ENCODE measurements around the gene TTC13. TPM values are rescaled to one million over a fixed set of nuclear protein-coding genes. Genes with fewer than 3 reads are reported as not detected.
A peak's percentile ranks its signal among the peaks of the same experiment; 100 is the strongest.

TTC13 gene
- total and polyA plus RNA-seq, 2 of the 13 experiments (the other 11 are each of a cell fraction or from before 2014, with no cell fraction given) = 5.8 to 15.9 TPM

GRCh38 chr1:230917284-230918135, 61.2 kb downstream of the TTC13 start:
- ChIA-PET POLR2A (no interaction called here), CTCF (ENCODE audit: low intra/inter-chr PET ratio, low total read pairs) (interaction anchor here (1.3 to 2.1 kb wide), 4 partner anchors 62 to 285 kb away, joined by 5 to 12 read pairs (median 8); partner anchors contain the start of genes ARV1 and TTC13)
- H3K27ac ChIP-seq (ENCODE audit: extremely low read length, insufficient read depth, low read length) = no peak overlapping the region
- peak; percentile 90 for ATAC-seq
- in situ Hi-C loops (cut with HindIII; ENCODE audit: extremely low pct_ligation_motif_present, low pct_unique_long_range_greater_than_20kb) = no loop called here
- H3K27me3 ChIP-seq (ENCODE audit: control insufficient read depth in 1 of 2, insufficient read depth in 2 of 2, low read length in 2 of 2) = no peaks in the 10 kb centered on the region
- peaks cover 0 to 22% of the 10 kb centered on the region in 2 experiments; a peak in 2 of 5 replicates for H3K36me3 ChIP-seq (replicated peaks in 1 of 2; ENCODE audit: control insufficient read depth in 1 of 2, insufficient read depth in 2 of 2, low read length in 2 of 2)
- BruUV-seq (replicated peaks) = no TSS peak
- no peak overlapping the region for H3K9ac ChIP-seq (ENCODE audit: insufficient read depth, low read depth, low read length)
- no peak overlapping the region for H3K4me3 ChIP-seq (replicated peaks in 1 of 3; ENCODE audit: insufficient read depth in 1 of 3, low read depth in 2 of 3, low read length in 3 of 3)
- H2AFZ ChIP-seq (ENCODE audit: low read length) = no peak overlapping the region
- FAIRE-seq = peak; percentile 79
- 74% methylated on average over 10 of the region's 15 CpGs for WGBS (ENCODE audit: low lambda C conversion rate)
- H3K4me1 ChIP-seq (ENCODE audit: insufficient read depth, low read length) = peaks cover 13% of the 10 kb centered on the region
- no peak overlapping the region for H3K4me2 ChIP-seq (ENCODE audit: low read depth, low read length)
- no peaks in the 10 kb centered on the region for H3K9me3 ChIP-seq (ENCODE audit: low read length)
- H3K79me2 ChIP-seq (ENCODE audit: insufficient read depth, low read length) = no peaks in the 10 kb centered on the region
- H4K20me1 ChIP-seq (ENCODE audit: insufficient read depth, low read length) = no peaks in the 10 kb centered on the region
- DNase-seq (ENCODE audit: low spot score) = peak; percentile 80
- intact Hi-C loops (cut with micrococcal nuclease; ENCODE audit: unreplicated experiment) = loop anchor here (1.0 to 5.0 kb wide), 5 partner anchors 62 to 295 kb away; partner anchors contain the start of gene ARV1
- TF ChIP-seq THAP11 (CRISPR knock-in tag; IDR thresholded peaks at IDR 0.05) (0 out of 2 replicates have a peak, but pooled peaks have one; percentile 34), ZNF260 (CRISPR knock-in tag; IDR thresholded peaks at IDR 0.05; ENCODE audit: borderline replicate concordance, low read depth) (no peak), MIXL1 (CRISPR knock-in tag; IDR thresholded peaks at IDR 0.05) (0 out of 2 replicates have a peak, but pooled peaks have one; percentile 21), PRDM10 (CRISPR knock-in tag; IDR thresholded peaks at IDR 0.05; ENCODE audit: low read depth) (0 out of 2 replicates have a peak, but pooled peaks have one; percentile 18), SSRP1 (CRISPR knock-in tag; IDR thresholded peaks at IDR 0.05) (no peak), ZSCAN25 (CRISPR knock-in tag; IDR thresholded peaks at IDR 0.05) (no peak), ZFYVE20 (CRISPR knock-in tag; IDR thresholded peaks at IDR 0.05; ENCODE audit: borderline replicate concordance, low read depth) (no peak), ZMYM4 (CRISPR knock-in tag; IDR thresholded peaks at IDR 0.05) (peak; percentile 29; the same call in 1 of the 2 replicates), ZNF644 (CRISPR knock-in tag; IDR thresholded peaks at IDR 0.05; ENCODE audit: low read depth) (0 out of 2 replicates have a peak, but pooled peaks have one; percentile 20), FOXA1 (IDR thresholded peaks at IDR 0.05) (no peak), FOXA1 (CRISPR knock-in tag; IDR thresholded peaks at IDR 0.05) (no peak), FOXM1 (CRISPR knock-in tag; IDR thresholded peaks at IDR 0.05) (no peak), ZBTB33 (CRISPR knock-in tag; IDR thresholded peaks at IDR 0.05) (peak; percentile 81; the same call in 1 of the 2 replicates), MYPOP (CRISPR knock-in tag; IDR thresholded peaks at IDR 0.05) (no peak), STAG1 (CRISPR knock-in tag; IDR thresholded peaks at IDR 0.05) (peak; percentile 75), GTF3A (CRISPR knock-in tag; conservative IDR thresholded peaks at IDR 0.05) (no peak)
